IMR-90 (cell line): Measurements from ENCODE around the gene DENND10. TPM values are rescaled to one million over a fixed set of nuclear protein-coding genes. Genes with fewer than 3 reads are reported as not detected.

Experiments used
- ATAC-seq: fragments of 200-7000 bp; cut with Tn5 transposase; 2 replicates; pipeline ENCODE4 v1.9.1; 2020; ENCODE audit warnings: low read depth, mild to moderate bottlenecking, moderate library complexity
- BruUV-seq: library from RNA; stranded (reverse); fragments of 400-500 nt; replicated peaks from 2 replicates; lab custom pipeline; 2021; lab: Mats Ljungman, UMichigan
- CTCF ChIA-PET: fragments of 300-600 bp; formaldehyde crosslinking; extraction: SDS; loops from one replicate; lab custom pipeline; 2021; ENCODE audit warnings: antibody characterized with exemption; lab: Yijun Ruan, JAX
- POLR2A ChIA-PET: fragments of 300-600 bp; sonication (Branson Sonifier 250); formaldehyde crosslinking; loops from one replicate; lab custom pipeline; 2022; ENCODE audit warnings: antibody characterized with exemption; ENCODE audit not compliant: unreplicated experiment; lab: Charles Lee
- DNase-seq: peaks from one replicate; pipeline ENCODE4 v3.0.0; 2013
- H2AFZ ChIP-seq: replicated peaks from 2 replicates; pipeline ENCODE3; 2013; ENCODE audit warnings: low read length, mild to moderate bottlenecking; ENCODE audit not compliant: poor library complexity
- H2AK5ac ChIP-seq: 2 replicates; pipeline ENCODE4 v1.6.1; 2013; ENCODE audit warnings: low read depth, low read length, inconsistent platforms
- H2AK9ac ChIP-seq: replicated peaks from 2 replicates; pipeline ENCODE3; 2013; ENCODE audit warnings: mild to moderate bottlenecking, low read depth, low read length, moderate library complexity; ENCODE audit not compliant: poor library complexity
- H2BK120ac ChIP-seq: 2 replicates; pipeline ENCODE4 v1.6.1; 2013; ENCODE audit warnings: low read depth, low read length, inconsistent platforms
- H2BK15ac ChIP-seq: 3 replicates; pipeline ENCODE4 v1.6.1; 2013; ENCODE audit warnings: low read depth, low read length, inconsistent platforms
- H2BK20ac ChIP-seq: 2 replicates; pipeline ENCODE4 v1.6.1; 2013; ENCODE audit warnings: low read depth, mild to moderate bottlenecking, inconsistent platforms, low read length, moderate library complexity
- H2BK5ac ChIP-seq: 2 replicates; pipeline ENCODE4 v1.6.1; 2013; ENCODE audit warnings: mild to moderate bottlenecking, low read depth, low read length, inconsistent platforms; ENCODE audit not compliant: poor library complexity, severe bottlenecking
- H3K14ac ChIP-seq: replicated peaks from 2 replicates; pipeline ENCODE4 v1.6.1; 2013; ENCODE audit warnings: low read depth, low read length, inconsistent platforms
- H3K18ac ChIP-seq: 2 replicates; pipeline ENCODE4 v1.6.1; 2013; ENCODE audit warnings: low read depth, low read length, control low read depth
- H3K23ac ChIP-seq: 2 replicates; pipeline ENCODE4 v1.6.1; 2013; ENCODE audit warnings: low read depth, low read length, inconsistent platforms
- H3K27ac ChIP-seq: 2 replicates; pipeline ENCODE4 v1.5.1; 2013; ENCODE audit warnings: mild to moderate bottlenecking, control low read depth, low read length; ENCODE audit not compliant: insufficient read depth
- H3K27me3 ChIP-seq: 2 replicates; pipeline ENCODE4 v1.6.1; 2013; ENCODE audit warnings: low read length; ENCODE audit not compliant: control insufficient read depth, insufficient read depth
- H3K36me3 ChIP-seq: 2 replicates; pipeline ENCODE4 v1.6.1; 2013; ENCODE audit warnings: low read length, mixed read lengths; ENCODE audit not compliant: control insufficient read depth, insufficient read depth
- H3K4ac ChIP-seq: 2 replicates; pipeline ENCODE4 v1.6.1; 2013; ENCODE audit warnings: low read depth, low read length, inconsistent platforms
- H3K4me1 ChIP-seq: 2 replicates; pipeline ENCODE4 v1.6.1; 2013; ENCODE audit warnings: low read length, mixed read lengths; ENCODE audit not compliant: control insufficient read depth, insufficient read depth
- H3K4me2 ChIP-seq: 2 replicates; pipeline ENCODE4 v1.6.1; 2013; ENCODE audit warnings: low read depth, mild to moderate bottlenecking, control low read depth, low read length, moderate library complexity
- H3K4me3 ChIP-seq: 2 replicates; pipeline ENCODE4 v1.5.1; 2013; ENCODE audit warnings: low read depth, mild to moderate bottlenecking, control low read depth, low read length, moderate library complexity; ENCODE audit not compliant: insufficient read depth
- H3K56ac ChIP-seq: 2 replicates; pipeline ENCODE4 v1.6.1; 2013; ENCODE audit warnings: low read length, inconsistent platforms; ENCODE audit not compliant: insufficient read depth; ENCODE audit errors: extremely low read depth
- H3K79me1 ChIP-seq, 2 experiments: 2 replicates each; pipeline ENCODE4 v1.6.1; 2013; ENCODE audit warnings: low read length in 2 of 2, inconsistent platforms in 1 of 2, low read depth in 1 of 2
- H3K9ac ChIP-seq: 2 replicates; pipeline ENCODE4 v1.6.1; 2013; ENCODE audit warnings: low read depth, low read length, control low read depth
- H3K9me1 ChIP-seq: 2 replicates; pipeline ENCODE4 v1.6.1; 2013; ENCODE audit warnings: low read length, inconsistent platforms; ENCODE audit not compliant: insufficient read depth
- H3K9me3 ChIP-seq: 2 replicates; pipeline ENCODE4 v1.6.1; 2013; ENCODE audit warnings: low read length; ENCODE audit not compliant: control insufficient read depth, insufficient read depth
- H4K20me1 ChIP-seq: 2 replicates; pipeline ENCODE4 v1.6.1; 2013; ENCODE audit warnings: low read length, inconsistent platforms; ENCODE audit not compliant: insufficient read depth
- H4K5ac ChIP-seq: 2 replicates; pipeline ENCODE4 v1.6.1; 2013; ENCODE audit warnings: mild to moderate bottlenecking, low read depth, low read length, control low read depth
- H4K8ac ChIP-seq, 2 experiments: 2 replicates each; pipeline ENCODE4 v1.6.1; 2013; ENCODE audit warnings: low read depth in 2 of 2, low read length in 2 of 2, control low read depth in 1 of 2, inconsistent platforms in 1 of 2
- H4K91ac ChIP-seq: 2 replicates; pipeline ENCODE4 v1.6.1; 2013; ENCODE audit warnings: low read depth, low read length, inconsistent platforms; ENCODE audit not compliant: insufficient read depth
- BHLHE40 ChIP-seq: fragments of 150-350 bp; IDR thresholded peaks from 2 replicates; pipeline ENCODE4 v1.6.1; 2016; ENCODE audit warnings: mild to moderate bottlenecking, low read depth, low read length
- CEBPB ChIP-seq: IDR thresholded peaks from 2 replicates; pipeline ENCODE4 v1.6.1; 2012; ENCODE audit warnings: low read depth, low read length, improper control_type of control experiment
- CHD1 ChIP-seq: IDR thresholded peaks from 2 replicates; pipeline ENCODE4 v1.6.1; 2012; ENCODE audit warnings: low read depth, low read length, improper control_type of control experiment
- CTCF ChIP-seq: conservative IDR thresholded peaks from 2 replicates; pipeline ENCODE4 v1.5.1; 2012; ENCODE audit warnings: mild to moderate bottlenecking, low read depth, low read length, improper control_type of control experiment
- ELK1 ChIP-seq: fragments of 150-350 bp; IDR thresholded peaks from 2 replicates; pipeline ENCODE4 v1.6.1; 2016; ENCODE audit warnings: low read depth, mild to moderate bottlenecking, low read length, moderate library complexity, borderline replicate concordance
- FOS ChIP-seq: fragments of 150-350 bp; IDR thresholded peaks from 2 replicates; pipeline ENCODE4 v1.6.1; 2016; ENCODE audit warnings: low read depth, low read length
- MAFK ChIP-seq: IDR thresholded peaks from 2 replicates; pipeline ENCODE4 v1.6.1; 2012; ENCODE audit warnings: low read depth, low read length, improper control_type of control experiment
- MAZ ChIP-seq: IDR thresholded peaks from 2 replicates; pipeline ENCODE4 v1.6.1; 2012; ENCODE audit warnings: low read depth, mild to moderate bottlenecking, low read length, improper control_type of control experiment, moderate library complexity, borderline replicate concordance
- MXI1 ChIP-seq: IDR thresholded peaks from 2 replicates; pipeline ENCODE4 v1.6.1; 2012; ENCODE audit warnings: low read depth, mild to moderate bottlenecking, low read length, moderate library complexity, borderline replicate concordance
- NFE2L2 ChIP-seq: fragments of 150-350 bp; IDR thresholded peaks from 2 replicates; pipeline ENCODE4 v1.6.1; 2016; ENCODE audit warnings: low read depth, mild to moderate bottlenecking, low read length
- POLR2A ChIP-seq: IDR thresholded peaks from 2 replicates; pipeline ENCODE4 v1.6.1; 2012; ENCODE audit warnings: mild to moderate bottlenecking, low read depth, low read length
- RAD21 ChIP-seq: IDR thresholded peaks from 2 replicates; pipeline ENCODE4 v1.6.1; 2012; ENCODE audit warnings: low read length, improper control_type of control experiment
- RCOR1 ChIP-seq: IDR thresholded peaks from 2 replicates; pipeline ENCODE4 v1.6.1; 2012; ENCODE audit warnings: mild to moderate bottlenecking, low read length, improper control_type of control experiment; ENCODE audit not compliant: insufficient replicate concordance
- RFX5 ChIP-seq: IDR thresholded peaks from 2 replicates; pipeline ENCODE4 v1.8.0; 2012; ENCODE audit warnings: low read depth, mild to moderate bottlenecking, low read length, moderate library complexity
- SMC3 ChIP-seq: fragments of 150-350 bp; IDR thresholded peaks from 2 replicates; pipeline ENCODE4 v1.6.1; 2016; ENCODE audit warnings: low read depth, mild to moderate bottlenecking, antibody characterized with exemption, low read length, moderate library complexity
- WGBS, 2 experiments: methylation state at CpG; one replicate each; pipeline versions ENCODE4 v1.1.5 to v1.1.7; 2013; ENCODE audit warnings: missing lambda C conversion rate in 2 of 2; ENCODE audit not compliant: insufficient read length in 1 of 2; ENCODE audit errors: extremely low coverage in 2 of 2; 5-methylcytosine and 5-hydroxymethylcytosine counted together
- dilution Hi-C: fragments of 300-500 bp; cut with HindIII; formaldehyde crosslinking; loops from one replicate; pipeline ENCODE4 v1.14.3; 2018; ENCODE audit warnings: low sequenced_read_pairs; ENCODE audit not compliant: unreplicated experiment
- in situ Hi-C: fragments of 300-500 bp; cut with MboI; formaldehyde crosslinking; loops from 3 replicates; pipeline ENCODE4 v1.14.3; 2019; ENCODE audit warnings: low sequenced_read_pairs, inconsistent platforms, mixed read lengths
- intact Hi-C: fragments of 100-400 bp; cut with micrococcal nuclease; formaldehyde crosslinking; loops from 2 replicates; pipeline ENCODE4 v1.10.0; 2022
- polyA plus RNA-seq, 3 experiments: library from polyadenylated mRNA; depleted of rRNA; stranded (reverse); fragments of >200 nt; gene quantifications; 2 replicates each; pipeline ENCODE4 v1.2.3, GENCODE V29; 2012; ENCODE audit warnings: low replicate concordance in 1 of 3
- total RNA-seq: library from RNA; depleted of rRNA; stranded (reverse); fragments of >200 nt; gene quantifications from 2 replicates; pipeline ENCODE4 v1.2.3, GENCODE V29; 2012
- TF ChIP-seq, protein P1 (sequence below): fragments of 150-350 bp; IDR thresholded peaks from 2 replicates; pipeline ENCODE4 v1.6.1; 2017; ENCODE audit warnings: mild to moderate bottlenecking, antibody characterized with exemption, low read length, low read depth

Gene DENND10
- total and polyA plus RNA-seq, 2 of the 4 experiments (the other 2 are of a cell fraction): 50.9 to 81.4 TPM

DNA sequence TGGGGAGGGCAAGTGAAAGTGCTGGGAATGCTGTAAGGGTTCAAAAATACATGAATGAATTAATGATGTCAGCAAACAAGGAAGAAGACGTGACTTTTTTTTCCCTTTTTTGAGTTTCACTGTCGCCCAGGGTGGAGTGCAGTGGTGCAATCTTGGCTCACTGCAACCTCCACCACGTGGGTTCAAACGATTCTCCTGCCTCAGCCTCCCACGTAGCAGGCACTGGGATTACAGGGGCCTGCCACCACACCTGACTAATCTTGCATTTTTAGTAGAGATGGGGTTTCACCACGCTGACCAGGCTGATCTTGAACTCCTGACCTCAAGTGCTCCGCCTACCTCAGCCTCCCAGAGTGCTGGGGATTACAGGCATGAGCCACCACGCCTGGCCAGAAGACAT lies 30.0 kb downstream of the DENND10 start:
- Histone ChIP-seq H3K9ac (no peak overlapping the region), H2BK20ac (no peak overlapping the region), H2BK120ac (no peak overlapping the region), H3K9me3 (no peaks in the 10 kb centered on the region), H3K9me1 (peaks cover 12% of the 10 kb centered on the region), H2AK9ac (no peak overlapping the region), H3K56ac (no peak overlapping the region), H3K36me3 (peaks cover 33% of the 10 kb centered on the region), H3K4me2 (no peak overlapping the region), H3K23ac (no peak overlapping the region), H3K18ac (no peak overlapping the region), H3K79me1 (peaks cover 8 to 37% of the 10 kb centered on the region in 2 experiments; a peak in 3 of 4 replicates), H3K27me3 (no peaks in the 10 kb centered on the region), H3K14ac (no peak overlapping the region), H4K8ac (no peak overlapping the region), H2BK5ac (peak overlapping the region; percentile 23), H4K20me1 (no peaks in the 10 kb centered on the region), H4K5ac (no peak overlapping the region), H2AFZ (no peak overlapping the region), H3K4me1 (peaks cover 19% of the 10 kb centered on the region), H2AK5ac (no peak overlapping the region), H4K91ac (no peak overlapping the region), H2BK15ac (no peak overlapping the region), H3K27ac (no peak overlapping the region), H3K4ac (no peak overlapping the region), H3K4me3 (no peak overlapping the region)
- WGBS, 2 experiments: 100% methylated on average over 1 of the region's 8 CpGs; no CpG with 5 or more reads in 1 of the 2 experiments
- DNase-seq (no peak), ATAC-seq (no peak)
- in situ Hi-C loops (no loop called here), intact Hi-C loops (no loop called here), dilution Hi-C loops (no loop called here)
- BruUV-seq: no TSS peak
- ChIA-PET POLR2A (no interaction called here), CTCF (no interaction called here)
- TF ChIP-seq RFX5 (no peak), MXI1 (no peak), BHLHE40 (no peak), RCOR1 (no peak), SMC3 (no peak), POLR2A (no peak), CEBPB (no peak), MAFK (no peak), NFE2L2 (no peak), CHD1 (no peak), ELK1 (no peak), CTCF (no peak), FOS (no peak), RAD21 (no peak), MAZ (no peak)
- TF ChIP-seq, protein P1, sequence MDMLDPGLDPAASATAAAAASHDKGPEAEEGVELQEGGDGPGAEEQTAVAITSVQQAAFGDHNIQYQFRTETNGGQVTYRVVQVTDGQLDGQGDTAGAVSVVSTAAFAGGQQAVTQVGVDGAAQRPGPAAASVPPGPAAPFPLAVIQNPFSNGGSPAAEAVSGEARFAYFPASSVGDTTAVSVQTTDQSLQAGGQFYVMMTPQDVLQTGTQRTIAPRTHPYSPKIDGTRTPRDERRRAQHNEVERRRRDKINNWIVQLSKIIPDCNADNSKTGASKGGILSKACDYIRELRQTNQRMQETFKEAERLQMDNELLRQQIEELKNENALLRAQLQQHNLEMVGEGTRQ: no peak
